Peyer's patch (tissue), 4 donors: ENCODE data around the gene TRRAP.

Experiments
- POLR2A ChIP-seq, 2 donors: fragments of 450-650 bp; IDR thresholded peaks; one replicate each; pipeline ENCODE4 v1.5.1; 2017; ENCODE audit warnings: antibody characterized with exemption in 2 of 2, mild to moderate bottlenecking in 2 of 2, moderate library complexity in 2 of 2
- TF ChIP-seq, protein P1 (sequence below), 6 experiments: fragments of 450-650 bp in 4 of 6; fragments of 200-600 bp in 2 of 6; sonication (generic) in 1 of 6; IDR thresholded peaks; one replicate each; pipeline ENCODE4 v1.5.1; 2017 to 2019; ENCODE audit warnings: antibody characterized with exemption in 6 of 6, mild to moderate bottlenecking in 3 of 6, moderate library complexity in 1 of 6

DNA sequence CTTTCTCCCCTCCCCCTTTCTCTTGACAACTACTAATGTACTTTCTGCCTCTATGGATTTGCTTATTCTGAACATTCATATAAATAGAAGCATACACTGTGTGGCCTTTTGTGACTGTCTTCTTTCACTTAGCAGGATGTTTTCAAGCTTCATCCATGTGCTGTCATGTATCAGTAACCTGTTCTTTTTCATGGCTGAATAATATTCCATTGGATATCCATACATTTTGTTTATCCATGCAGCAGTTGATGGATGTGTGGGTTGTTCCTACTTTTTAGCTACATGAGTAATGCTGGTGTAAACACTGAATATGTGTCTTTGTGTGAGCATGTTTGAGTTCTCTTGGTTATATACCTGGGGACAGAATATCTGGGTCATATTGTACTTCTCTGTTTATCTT lies 107.6 kb downstream of the TRRAP start:
- TF ChIP-seq, protein P1, sequence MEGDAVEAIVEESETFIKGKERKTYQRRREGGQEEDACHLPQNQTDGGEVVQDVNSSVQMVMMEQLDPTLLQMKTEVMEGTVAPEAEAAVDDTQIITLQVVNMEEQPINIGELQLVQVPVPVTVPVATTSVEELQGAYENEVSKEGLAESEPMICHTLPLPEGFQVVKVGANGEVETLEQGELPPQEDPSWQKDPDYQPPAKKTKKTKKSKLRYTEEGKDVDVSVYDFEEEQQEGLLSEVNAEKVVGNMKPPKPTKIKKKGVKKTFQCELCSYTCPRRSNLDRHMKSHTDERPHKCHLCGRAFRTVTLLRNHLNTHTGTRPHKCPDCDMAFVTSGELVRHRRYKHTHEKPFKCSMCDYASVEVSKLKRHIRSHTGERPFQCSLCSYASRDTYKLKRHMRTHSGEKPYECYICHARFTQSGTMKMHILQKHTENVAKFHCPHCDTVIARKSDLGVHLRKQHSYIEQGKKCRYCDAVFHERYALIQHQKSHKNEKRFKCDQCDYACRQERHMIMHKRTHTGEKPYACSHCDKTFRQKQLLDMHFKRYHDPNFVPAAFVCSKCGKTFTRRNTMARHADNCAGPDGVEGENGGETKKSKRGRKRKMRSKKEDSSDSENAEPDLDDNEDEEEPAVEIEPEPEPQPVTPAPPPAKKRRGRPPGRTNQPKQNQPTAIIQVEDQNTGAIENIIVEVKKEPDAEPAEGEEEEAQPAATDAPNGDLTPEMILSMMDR (IDR thresholded peaks at IDR 0.05), result no peak
- TF ChIP-seq POLR2A (IDR thresholded peaks at IDR 0.05), result no peak
